ENCODE data around the gene STAT5B. TPM values are rescaled to one million over a fixed set of nuclear protein-coding genes. Genes with fewer than 3 reads are reported as not detected.

STAT5B gene
- total and polyA plus RNA-seq, 2 of the 13 experiments (the other 11 are each of a cell fraction or from before 2014, with no cell fraction given): 21.0 to 42.8 TPM

- Histone ChIP-seq H3K9me3 (ENCODE audit: low read length) (no peaks in the 10 kb centered on the region), H3K4me1 (ENCODE audit: insufficient read depth, low read length) (peaks cover 48% of the 10 kb centered on the region), H3K4me3 (replicated peaks in 1 of 3; ENCODE audit: insufficient read depth in 1 of 3, low read depth in 2 of 3, low read length in 3 of 3) (no peak overlapping the region), H3K36me3 (replicated peaks in 1 of 2; ENCODE audit: control insufficient read depth in 1 of 2, insufficient read depth in 2 of 2, low read length in 2 of 2) (no peaks in the 10 kb centered on the region), H4K20me1 (ENCODE audit: insufficient read depth, low read length) (peaks cover 5% of the 10 kb centered on the region), H2AFZ (ENCODE audit: low read length) (no peak overlapping the region), H3K79me2 (ENCODE audit: insufficient read depth, low read length) (no peaks in the 10 kb centered on the region), H3K4me2 (ENCODE audit: low read depth, low read length) (no peak overlapping the region; the same call in 1 of the 2 replicates), H3K27ac (ENCODE audit: extremely low read length, insufficient read depth, low read length) (no peak overlapping the region), H3K9ac (ENCODE audit: insufficient read depth, low read depth, low read length) (no peak overlapping the region), H3K27me3 (ENCODE audit: control insufficient read depth in 1 of 2, insufficient read depth in 2 of 2, low read length in 2 of 2) (peaks cover 0 to 20% of the 10 kb centered on the region in 2 experiments; a peak in 3 of 5 replicates)
- ATAC-seq (peak; percentile 29), FAIRE-seq (no peak), DNase-seq (ENCODE audit: low spot score) (no peak)
- intact Hi-C loops (cut with micrococcal nuclease; ENCODE audit: unreplicated experiment): no loop called here
- WGBS (ENCODE audit: low lambda C conversion rate): 5% methylated on average over 12 of the region's 14 CpGs
- ChIA-PET POLR2A (interaction anchor here (1.9 to 3.6 kb wide), 2 partner anchors 16 to 25 kb away, joined by 9 to 19 read pairs; partner anchors contain the start of gene GHDC), CTCF (ENCODE audit: low intra/inter-chr PET ratio, low total read pairs) (no interaction called here)
- in situ Hi-C loops (cut with HindIII; ENCODE audit: extremely low pct_ligation_motif_present, low pct_unique_long_range_greater_than_20kb): no loop called here
- BruUV-seq (replicated peaks): no TSS peak
- TF ChIP-seq ARHGAP35 (CRISPR knock-in tag; IDR thresholded peaks at IDR 0.05; ENCODE audit: borderline replicate concordance): 0 out of 2 replicates have a peak, but pooled peaks have one; percentile 33
- TF ChIP-seq CBX1 (IDR thresholded peaks at IDR 0.05; ENCODE audit: low read depth): no peak
- TF ChIP-seq ZBTB7B (CRISPR knock-in tag; IDR thresholded peaks at IDR 0.05): 0 out of 2 replicates have a peak, but pooled peaks have one; percentile 24
- TF ChIP-seq DDIT3 (CRISPR knock-in tag; IDR thresholded peaks at IDR 0.05): no peak
- no peak for TF ChIP-seq ZNF879 (CRISPR knock-in tag; IDR thresholded peaks at IDR 0.05)
- TF ChIP-seq TAF1 (CRISPR knock-in tag; IDR thresholded peaks at IDR 0.05): 0 out of 2 replicates have a peak, but pooled peaks have one; percentile 17
- no peak for TF ChIP-seq ZNF709 (CRISPR knock-in tag; IDR thresholded peaks at IDR 0.05)
- peak; percentile 33; the same call in 1 of the 2 replicates for TF ChIP-seq PAXIP1 (CRISPR knock-in tag; conservative IDR thresholded peaks at IDR 0.05)
- peak in 1 of 2 experiments; percentile 56; a peak in 1 of 4 replicates for TF ChIP-seq REST (IDR thresholded peaks at IDR 0.05; ENCODE audit: borderline replicate concordance in 1 of 2, low read depth in 1 of 2, low read length in 2 of 2)
- TF ChIP-seq BCL6 (CRISPR knock-in tag; IDR thresholded peaks at IDR 0.05): peak; percentile 36; the same call in 1 of the 2 replicates
- peak; percentile 46; the same call in 1 of the 2 replicates for TF ChIP-seq ZNF788 (CRISPR knock-in tag; IDR thresholded peaks at IDR 0.05; ENCODE audit: borderline replicate concordance)
- TF ChIP-seq NR2F6 (IDR thresholded peaks at IDR 0.05): peak; percentile 70; the same call in 1 of the 2 replicates
- peak; percentile 84 for TF ChIP-seq NR2F6 (CRISPR knock-in tag; IDR thresholded peaks at IDR 0.05)
- TF ChIP-seq ELF3 (CRISPR knock-in tag; IDR thresholded peaks at IDR 0.05): peak; percentile 56
- TF ChIP-seq HDAC2 (CRISPR knock-in tag; IDR thresholded peaks at IDR 0.05): no peak
- TF ChIP-seq THAP11 (CRISPR knock-in tag; IDR thresholded peaks at IDR 0.05): 0 out of 2 replicates have a peak, but pooled peaks have one; percentile 19
- no peak for TF ChIP-seq THAP7 (CRISPR knock-in tag; IDR thresholded peaks at IDR 0.05)
Measured at GRCh38 chr17:42178817-42179216, 97.4 kb downstream of the STAT5B start.
